Body of pancreas (tissue), 4 donors: ENCODE data around the gene ZFHX3.

ENCODE experiments used
- CTCF ChIP-seq, 7 experiments: fragments of 450-650 bp in 4 of 7; fragments of 200-600 bp in 3 of 7; sonication (generic) in 3 of 7; IDR thresholded peaks; one replicate each; pipeline ENCODE4 v1.5.1; 2016 to 2019; ENCODE audit warnings: antibody characterized with exemption in 7 of 7
- POLR2A ChIP-seq, 3 donors: fragments of 450-650 bp; IDR thresholded peaks; one replicate each; pipeline ENCODE4 v1.6.1; 2016; ENCODE audit warnings: antibody characterized with exemption in 3 of 3, mild to moderate bottlenecking in 2 of 3

GRCh38 chr16:73002866-73003265 is 45.1 kb downstream of the ZFHX3 start:
- TF ChIP-seq CTCF (IDR thresholded peaks at IDR 0.05) = no peak
- no peak for TF ChIP-seq POLR2A (IDR thresholded peaks at IDR 0.05)
